ENCODE data around the gene NEB.

- TF ChIP-seq POLR2AphosphoS5 (IDR thresholded peaks at IDR 0.05) (no peak), CTCF (IDR thresholded peaks at IDR 0.05 in 8 of 11, conservative IDR thresholded peaks at IDR 0.05 in 3 of 11) (no peak)
These were observed 23.6 kb upstream of the NEB start for GRCh38 chr2:151757861-151758260.

All from spleen (tissue), 7 donors.